Pancreas (tissue), 10 donors: ENCODE results near the gene ZNF594. TPM values are rescaled to one million over a fixed set of nuclear protein-coding genes. Genes with fewer than 3 reads are reported as not detected.
"Not testable (repeated sequence)": the region's sequence is repeated elsewhere in the genome, so short reads cannot be mapped to it uniquely, and the experiment has no call there.

Experiments used
- ATAC-seq, 4 donors: fragments of 200-7000 bp; cut with Tn5 transposase; one replicate each; pipeline versions ENCODE4 v1.8.0 to v1.9.1; 2020; ENCODE audit warnings: mild to moderate bottlenecking in 4 of 4, moderate library complexity in 4 of 4
- DNase-seq, 6 donors: peaks; one replicate each; pipeline ENCODE4 v3.0.0-alpha.2; 2020
- FAIRE-seq: peaks from 2 replicates; lab custom pipeline; 2012; peaks lifted over from hg19 to GRCh38; lab: Jason Lieb, UNC
- H3K27ac ChIP-seq, 4 donors: fragments of 200-600 bp; sonication (generic); 1 replicate in 3 of 4; 2 replicates in 1 of 4; pipeline versions ENCODE4 v1.5.0 to v1.8.0; 2020
- H3K27me3 ChIP-seq, 4 donors: fragments of 200-600 bp; one replicate each; pipeline ENCODE4 v1.8.0; 2021
- H3K36me3 ChIP-seq, 3 donors: fragments of 200-600 bp; sonication (generic) in 1 of 3; one replicate each; pipeline versions ENCODE4 v1.5.0 to v1.8.0; 2020 to 2021
- H3K4me1 ChIP-seq, 3 donors: fragments of 200-600 bp; one replicate each; pipeline ENCODE4 v1.8.0; 2021
- H3K4me3 ChIP-seq, 4 donors: fragments of 200-600 bp; sonication (generic) in 2 of 4; one replicate each; pipeline versions ENCODE4 v1.5.0 to v1.8.0; 2020 to 2021
- H3K9me3 ChIP-seq, 4 donors: fragments of 200-600 bp; one replicate each; pipeline ENCODE4 v1.8.0; 2021
- CTCF ChIP-seq, 4 donors: fragments of 200-600 bp; sonication (generic) in 3 of 4; IDR thresholded peaks; one replicate each; pipeline versions ENCODE4 v1.5.0 to v1.8.0; 2021; ENCODE audit warnings: antibody characterized with exemption in 4 of 4
- WGBS, 2 donors: extraction: QIAGEN DNeasy Blood & Tissue Kit; methylation state at CpG; one replicate each; pipeline ENCODE4 v1.1.7; 2013; 5-methylcytosine and 5-hydroxymethylcytosine counted together
- intact Hi-C, 3 donors: fragments of 100-400 bp; cut with DNase I; formaldehyde crosslinking; loops; one replicate each; pipeline versions ENCODE4 v1.11.1 to v1.14.2; 2022
- polyA plus RNA-seq, 2 donors: library from polyadenylated mRNA; stranded (reverse); fragments of 200-250 nt; gene quantifications; one replicate each; pipeline ENCODE4 v1.2.3, GENCODE V29; 2013
- total RNA-seq, 6 donors: library from RNA; stranded (reverse); fragmentation: NEBNext Ultra II Directional in 4 of 6; extraction: Animal tissue kit (Norgen Biotek cat#: 25700) in 4 of 6; gene quantifications; one replicate each; pipeline versions ENCODE4 v1.2.1 to v1.2.4, GENCODE V29; 2021 to 2023
- donor health status: healthy with polysubstance abuse.
- donor health status: DM: no; HTN: no; CAD: no; lungs with moderate emphysema.
- donor health status: DM: no; HTN: no; CAD: no.
- donor health status: control.
- donor health status: control.
- donor health status: Bipolar disorder and iron deficiency.
- donor health status: DM: yes; HTN: yes; CAD: no.
- donor health status: DM: no; HTN: no; CAD: no.
- donor health status: DM: no; HTN: no; CAD: no.
- donor health status: DM: yes; HTN: yes; CAD: no.

The ZNF594 gene
- total RNA-seq (1 to 10 TPM; 2.5 to 6.9 (median 3.1) TPM), polyA plus RNA-seq (1 to 10 TPM; 2.0 to 2.9 TPM)

- DNase-seq (peak; percentile 96 to 99 (median 97)), ATAC-seq (peak; percentile 99 to 100 (median 100)), FAIRE-seq (no peak)
- Histone ChIP-seq H3K4me1 (peaks cover 3 to 6% (median 4%) of the 10 kb centered on the region in 3 donors), H3K36me3 (no peaks in the 10 kb centered on the region), H3K9me3 (no peaks in the 10 kb centered on the region), H3K27me3 (no peaks in the 10 kb centered on the region), H3K4me3 (peak within 1 kb of the TSS; percentile 52 to 95 (median 82)), H3K27ac (peak within 1 kb of the TSS; percentile 19 to 65 (median 37))
- WGBS, 2 donors: 3% methylated on average over 67 to 82 of the region's 82 CpGs
- TF ChIP-seq CTCF (IDR thresholded peaks at IDR 0.05): peak; percentile 53 to 76 (median 64)
- intact Hi-C loops: no loop called here
Measured at GRCh38 chr17:5191541-5192417, at the start of gene ZNF594. Gene ZNF594, minus strand, starts transcription at chr17:5191868. Its CDS starts 7,612 bp downstream, at chr17:5184256.

- FAIRE-seq, ATAC-seq: not testable (repeated sequence)
- 73 to 76% methylated on average over 6 to 7 of the region's 7 CpGs for WGBS, 2 donors
Measured at GRCh38 chr17:5239769-5240168, 48.1 kb upstream of the ZNF594 start.

GRCh38 chr17:5238333-5238732, 46.7 kb upstream of the ZNF594 start:
- no peak overlapping the region for H3K27ac ChIP-seq
- TF ChIP-seq CTCF (IDR thresholded peaks at IDR 0.05): no peak
- H3K9me3 ChIP-seq: no peaks in the 10 kb centered on the region
- no peak for ATAC-seq
- intact Hi-C loops: no loop called here
- DNase-seq: no peak
- H3K4me1 ChIP-seq: no peaks in the 10 kb centered on the region
- H3K4me3 ChIP-seq: no peak overlapping the region
- no peak for FAIRE-seq
- 45 to 54% methylated on average over 4 of the region's 4 CpGs for WGBS, 2 donors
- H3K36me3 ChIP-seq: peaks cover 0 to 4% (median 0%) of the 10 kb centered on the region in 3 donors
- no peaks in the 10 kb centered on the region for H3K27me3 ChIP-seq

More at GRCh38 chr17:5239769-5240168, 48.1 kb upstream of the ZNF594 start:
- H3K27me3 ChIP-seq, intact Hi-C loops, H3K4me3 ChIP-seq, H3K27ac ChIP-seq, H3K4me1 ChIP-seq, DNase-seq, H3K9me3 ChIP-seq, H3K36me3 ChIP-seq: not testable (repeated sequence)

- TF ChIP-seq CTCF (IDR thresholded peaks at IDR 0.05): peak in 3 of 4 donors; percentile 11 to 41 (median 32)
- intact Hi-C loops: no loop called here
- FAIRE-seq: no peak
Measured at GRCh38 chr17:5237541-5238016, 45.9 kb upstream of the ZNF594 start.

GRCh38 chr17:5236938-5237540, 45.4 kb upstream of the ZNF594 start:
- no peaks in the 10 kb centered on the region for H3K27me3 ChIP-seq
- H3K27ac ChIP-seq: no peak overlapping the region
- FAIRE-seq (no peak), DNase-seq (no peak), ATAC-seq (no peak)
- H3K4me1 ChIP-seq: no peaks in the 10 kb centered on the region
- no peak for TF ChIP-seq CTCF (IDR thresholded peaks at IDR 0.05)
- no peaks in the 10 kb centered on the region for H3K9me3 ChIP-seq
- WGBS, 2 donors: 87 to 88% methylated on average over 3 of the region's 3 CpGs
- intact Hi-C loops: no loop called here
- H3K36me3 ChIP-seq: peaks cover 0 to 4% (median 0%) of the 10 kb centered on the region in 3 donors
- H3K4me3 ChIP-seq: no peak overlapping the region

More at GRCh38 chr17:5237541-5238016, 45.9 kb upstream of the ZNF594 start:
- Histone ChIP-seq H3K36me3 (peaks cover 0 to 4% (median 0%) of the 10 kb centered on the region in 3 donors), H3K27ac (no peak overlapping the region), H3K4me3 (no peak overlapping the region), H3K27me3 (no peaks in the 10 kb centered on the region), H3K9me3 (no peaks in the 10 kb centered on the region), H3K4me1 (no peaks in the 10 kb centered on the region)
- WGBS, 2 donors: 30% methylated on average over 6 of the region's 6 CpGs
- ATAC-seq (peak in 3 of 4 donors; percentile 73 to 80 (median 77)), DNase-seq (peak in 2 of 6 donors; percentile 31 to 48)
